ENCODE measurements around the gene RAB40A. TPM values are rescaled to one million over a fixed set of nuclear protein-coding genes. Genes with fewer than 3 reads are reported as not detected.
A peak's percentile ranks its signal among the peaks of the same experiment; 100 is the strongest.
"Not testable (repeated sequence)": the region's sequence is repeated elsewhere in the genome, so short reads cannot be mapped to it uniquely, and the experiment has no call there.

RAB40A gene
- total RNA-seq, 1 donor: 0.27 TPM

DNA sequence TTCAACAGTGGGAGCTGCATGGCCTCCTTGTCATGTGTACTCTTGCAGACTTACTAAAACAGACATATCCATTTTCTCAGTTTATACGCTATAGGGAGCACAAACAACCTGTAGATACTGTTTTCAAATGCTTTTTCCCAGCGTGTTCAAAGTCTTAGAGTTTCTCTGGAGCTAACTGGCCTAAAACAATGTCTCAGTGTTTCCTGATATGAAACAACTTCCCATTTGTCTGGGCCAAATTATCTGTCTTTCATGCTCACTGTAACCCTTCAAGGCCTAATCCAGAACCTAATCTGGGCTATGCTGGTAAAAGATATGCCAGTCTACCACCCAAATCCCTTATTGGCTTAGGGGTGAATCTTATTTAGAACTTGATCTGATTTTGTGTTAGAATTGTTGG lies 38.8 kb downstream of the RAB40A start:
- no peak overlapping the region for H3K4me3 ChIP-seq (ENCODE audit: low read depth, low read length)
- TF ChIP-seq, protein P1, sequence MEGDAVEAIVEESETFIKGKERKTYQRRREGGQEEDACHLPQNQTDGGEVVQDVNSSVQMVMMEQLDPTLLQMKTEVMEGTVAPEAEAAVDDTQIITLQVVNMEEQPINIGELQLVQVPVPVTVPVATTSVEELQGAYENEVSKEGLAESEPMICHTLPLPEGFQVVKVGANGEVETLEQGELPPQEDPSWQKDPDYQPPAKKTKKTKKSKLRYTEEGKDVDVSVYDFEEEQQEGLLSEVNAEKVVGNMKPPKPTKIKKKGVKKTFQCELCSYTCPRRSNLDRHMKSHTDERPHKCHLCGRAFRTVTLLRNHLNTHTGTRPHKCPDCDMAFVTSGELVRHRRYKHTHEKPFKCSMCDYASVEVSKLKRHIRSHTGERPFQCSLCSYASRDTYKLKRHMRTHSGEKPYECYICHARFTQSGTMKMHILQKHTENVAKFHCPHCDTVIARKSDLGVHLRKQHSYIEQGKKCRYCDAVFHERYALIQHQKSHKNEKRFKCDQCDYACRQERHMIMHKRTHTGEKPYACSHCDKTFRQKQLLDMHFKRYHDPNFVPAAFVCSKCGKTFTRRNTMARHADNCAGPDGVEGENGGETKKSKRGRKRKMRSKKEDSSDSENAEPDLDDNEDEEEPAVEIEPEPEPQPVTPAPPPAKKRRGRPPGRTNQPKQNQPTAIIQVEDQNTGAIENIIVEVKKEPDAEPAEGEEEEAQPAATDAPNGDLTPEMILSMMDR (IDR thresholded peaks at IDR 0.05; ENCODE audit: insufficient read depth, low read length): no peak
- DNase-seq (ENCODE audit: low read depth): no peak

DNA sequence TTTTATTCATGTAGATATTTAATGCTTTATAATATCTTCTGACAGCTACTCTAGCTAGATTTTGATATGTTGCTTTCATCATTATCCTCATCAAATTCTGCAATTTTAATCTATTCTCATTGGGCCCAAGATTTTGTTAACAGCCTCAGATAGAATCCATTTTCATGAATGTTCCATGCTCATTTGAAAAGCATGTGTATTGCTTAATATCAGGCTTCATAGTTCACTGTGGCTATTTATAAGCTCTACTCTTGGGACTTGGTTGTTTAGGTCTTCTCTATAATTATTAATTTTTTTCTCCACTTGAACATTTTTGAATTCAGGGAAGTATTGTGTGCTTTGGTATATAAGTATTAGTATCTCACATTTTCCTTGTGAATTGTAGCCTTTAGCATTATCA lies 41.8 kb downstream of the RAB40A start:
- TF ChIP-seq, protein P1 (IDR thresholded peaks at IDR 0.05; ENCODE audit: insufficient read depth, low read length): no peak
- DNase-seq (ENCODE audit: low read depth): peak; percentile 19
- no peak overlapping the region for H3K4me3 ChIP-seq (ENCODE audit: low read depth, low read length)

DNA sequence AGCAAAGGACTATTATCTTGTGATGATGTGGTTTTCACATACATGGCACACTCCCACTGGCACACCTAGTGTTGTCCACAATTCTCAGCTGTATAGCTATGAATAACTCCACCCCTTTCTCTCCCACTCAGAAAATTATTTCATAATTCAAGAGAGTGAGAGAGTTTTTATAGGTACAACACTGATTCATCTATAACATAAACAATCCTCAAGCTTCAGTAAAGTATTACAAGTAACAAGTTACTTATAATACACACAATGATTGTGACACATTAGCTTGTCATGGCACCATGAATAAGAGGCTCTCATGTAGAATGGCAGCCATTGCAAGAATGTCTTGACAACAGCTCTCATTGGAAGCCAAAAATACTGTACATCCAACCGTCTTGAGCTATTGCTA lies 43.9 kb downstream of the RAB40A start:
- no peak for DNase-seq (ENCODE audit: low read depth)
- H3K4me3 ChIP-seq (ENCODE audit: low read depth, low read length): no peak overlapping the region
- TF ChIP-seq, protein P1 (IDR thresholded peaks at IDR 0.05; ENCODE audit: insufficient read depth, low read length): no peak

DNA sequence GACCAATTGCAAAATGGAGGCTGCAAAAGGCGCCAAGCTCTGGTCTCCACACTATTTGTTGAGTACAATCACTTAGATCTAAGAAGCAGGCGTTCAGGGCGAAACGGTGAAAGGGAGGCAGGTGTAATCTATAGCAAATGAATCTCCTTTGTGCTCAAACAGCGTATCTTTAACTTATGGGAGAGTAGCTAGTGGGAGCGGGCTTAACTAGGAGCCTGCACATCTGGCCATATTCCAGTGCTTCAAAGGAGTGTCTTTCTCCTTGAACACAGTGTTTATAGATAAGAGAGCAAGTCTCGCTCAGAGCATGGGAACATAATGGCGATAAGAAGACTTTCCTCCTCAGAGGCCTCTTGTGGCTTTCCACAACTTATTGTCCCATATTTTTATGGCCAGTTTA lies 49.3 kb downstream of the RAB40A start:
- DNase-seq (ENCODE audit: low read depth); H3K4me3 ChIP-seq (ENCODE audit: low read depth, low read length): not testable (repeated sequence)

DNA sequence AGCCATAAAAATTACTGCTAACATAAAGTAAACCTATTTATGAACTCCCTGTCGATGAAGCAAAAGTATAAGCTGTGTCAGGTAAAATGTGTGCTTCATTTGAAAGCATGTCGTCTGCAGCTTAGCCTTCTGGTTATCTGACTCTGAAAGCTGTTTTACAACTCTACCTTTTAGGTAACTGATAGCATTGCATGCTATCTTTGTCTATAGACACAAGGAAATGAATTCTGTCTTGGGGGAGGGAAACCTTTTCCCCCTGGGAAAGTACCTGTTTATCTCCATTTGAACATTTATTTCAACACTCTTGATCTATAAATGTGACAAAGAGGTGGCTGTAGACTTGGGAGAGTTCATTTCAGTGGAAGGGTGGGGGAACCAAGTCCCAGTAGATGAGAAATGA lies 51.4 kb downstream of the RAB40A start:
- no peak for DNase-seq (ENCODE audit: low read depth)
- H3K4me3 ChIP-seq (ENCODE audit: low read depth, low read length): no peak overlapping the region
- TF ChIP-seq, protein P1 (IDR thresholded peaks at IDR 0.05; ENCODE audit: insufficient read depth, low read length): no peak

DNA sequence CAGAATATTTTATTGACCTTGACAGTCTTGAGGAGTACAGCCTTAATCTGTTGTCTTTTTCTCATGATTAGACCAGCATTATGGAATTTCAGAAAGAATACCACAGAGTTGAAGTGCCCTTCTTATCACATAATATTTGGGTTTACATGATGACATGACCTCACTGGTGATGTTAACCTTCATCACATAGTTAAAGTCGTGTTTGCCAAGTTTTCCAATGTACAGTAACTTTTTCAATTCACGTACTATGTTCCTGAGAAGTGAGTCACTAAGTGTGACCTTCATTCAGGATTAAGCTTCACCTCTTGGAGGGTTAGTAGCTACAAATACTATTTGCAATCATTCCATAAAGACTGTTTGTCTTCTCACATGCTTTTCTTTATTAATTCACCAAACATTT lies 52.1 kb downstream of the RAB40A start:
- TF ChIP-seq, protein P1 (IDR thresholded peaks at IDR 0.05; ENCODE audit: insufficient read depth, low read length): no peak
- peak; percentile 26 for DNase-seq (ENCODE audit: low read depth)
- H3K4me3 ChIP-seq (ENCODE audit: low read depth, low read length): no peak overlapping the region

DNA sequence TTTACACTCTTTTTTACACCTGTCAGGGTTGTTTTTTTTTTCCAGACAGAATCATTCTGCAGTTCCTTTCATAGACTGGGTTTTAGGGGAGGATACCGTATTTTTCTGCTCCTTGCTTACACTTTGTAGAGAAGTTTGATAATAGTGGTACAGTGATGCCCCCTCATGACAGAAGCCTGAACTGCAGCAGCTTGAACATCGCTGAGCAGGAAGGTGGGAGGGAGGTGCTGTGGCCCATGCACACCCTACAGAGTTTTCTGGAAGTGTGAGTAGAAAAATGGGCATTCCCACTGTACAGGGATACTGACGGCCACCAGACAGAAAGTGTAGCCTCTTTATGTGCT lies 54.5 kb downstream of the RAB40A start:
- DNase-seq (ENCODE audit: low read depth): peak; percentile 82
- TF ChIP-seq, protein P1 (IDR thresholded peaks at IDR 0.05; ENCODE audit: insufficient read depth, low read length): peak; percentile 79
- H3K4me3 ChIP-seq (ENCODE audit: low read depth, low read length): no peak overlapping the region

Measured in fibroblast of the aortic adventitia (primary cell).